Epithelial cell of proximal tubule (primary cell): ENCODE results near the gene NIPAL1. TPM values are rescaled to one million over a fixed set of nuclear protein-coding genes. Genes with fewer than 3 reads are reported as not detected.

ENCODE experiments used
- DNase-seq: peaks from one replicate; pipeline ENCODE4 v3.0.0-alpha.2; 2011; ENCODE audit warnings: low read depth
- H3K4me3 ChIP-seq: 2 replicates; pipeline ENCODE4 v1.5.1; 2011; ENCODE audit warnings: low read depth, mild to moderate bottlenecking, low read length
- CTCF ChIP-seq: conservative IDR thresholded peaks from 2 replicates; pipeline ENCODE4 v1.5.1; 2012; ENCODE audit warnings: low read depth, mild to moderate bottlenecking, low read length
- total RNA-seq: library from RNA; depleted of rRNA; stranded (reverse); fragments of >200 nt; gene quantifications from 2 replicates; pipeline ENCODE4 v1.2.3, GENCODE V29; 2015

NIPAL1 gene
- total RNA-seq, 1 donor from 2014 or later, result 3.9 TPM

- DNase-seq, result no peak
- no peak overlapping the region for H3K4me3 ChIP-seq
- TF ChIP-seq CTCF, result no peak
These were observed 34.5 kb downstream of the NIPAL1 start for GRCh38 chr4:48051078-48051477.

DNA sequence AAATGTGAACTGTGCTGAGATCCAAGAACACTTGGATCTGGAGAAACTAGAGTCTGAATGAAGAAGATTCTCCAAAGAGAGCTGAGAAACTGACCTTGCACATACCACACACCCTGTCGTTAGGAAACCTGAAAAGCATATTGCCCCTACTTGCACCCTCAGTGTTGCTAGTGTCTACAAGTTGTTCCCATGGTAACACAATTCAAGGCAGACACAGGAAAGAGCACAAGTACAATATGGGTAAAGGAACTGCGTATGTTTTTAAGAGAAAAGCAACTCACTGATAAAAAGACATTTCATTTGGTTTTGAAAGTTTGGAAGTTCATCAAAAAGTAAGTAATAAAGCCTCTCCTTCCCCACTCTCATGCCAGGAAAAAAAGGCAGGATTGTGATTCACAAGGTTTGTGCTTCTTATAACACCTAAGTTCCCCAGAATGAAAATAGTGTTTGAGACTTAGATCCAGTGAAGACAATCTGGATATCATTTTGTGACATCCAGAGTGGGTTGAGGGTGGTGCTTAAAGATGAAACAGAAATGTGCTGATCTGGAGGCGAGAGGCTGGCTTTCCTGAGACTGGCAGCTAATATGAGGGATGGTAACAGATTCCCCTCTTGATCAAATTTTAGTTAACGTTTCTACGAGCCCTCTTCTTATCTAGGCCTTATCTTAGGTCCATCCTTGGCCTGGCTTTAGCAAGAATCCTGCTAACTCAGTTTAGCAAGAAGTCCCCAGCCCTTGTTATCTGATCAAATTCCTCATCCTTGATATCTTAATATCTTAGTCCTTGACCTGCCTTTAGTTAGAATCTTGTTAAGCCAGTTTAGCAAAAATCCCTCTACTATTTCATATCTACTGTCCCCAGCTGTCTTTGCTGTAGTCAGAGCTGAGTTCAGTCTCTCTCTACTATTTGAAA is 42.3 kb downstream of the NIPAL1 start:
- no peak overlapping the region for H3K4me3 ChIP-seq
- no peak for DNase-seq
- TF ChIP-seq CTCF, result no peak

DNA sequence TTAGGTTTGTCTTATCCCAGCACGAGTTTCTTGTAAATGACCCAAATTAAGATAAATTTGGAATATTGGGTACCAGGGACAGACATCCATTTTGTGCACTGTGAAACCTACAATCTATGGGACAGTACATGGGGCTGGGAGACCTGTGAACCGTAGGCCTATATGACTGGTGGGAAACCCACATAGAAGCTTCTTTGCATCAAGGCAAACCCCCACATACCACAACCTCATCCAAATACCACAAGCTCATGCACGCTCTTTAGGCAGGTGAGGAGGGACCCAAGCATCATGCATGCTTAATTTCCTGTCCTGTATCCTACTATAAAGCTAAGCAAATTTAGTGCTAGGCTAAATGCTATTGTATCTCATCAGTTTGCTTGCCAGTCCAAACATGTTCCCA is 47.8 kb downstream of the NIPAL1 start:
- no peak for TF ChIP-seq CTCF
- DNase-seq, result no peak

GRCh38 chr4:48065587-48066052 is 49.0 kb downstream of the NIPAL1 start:
- no peak for TF ChIP-seq CTCF
- H3K4me3 ChIP-seq, result no peak overlapping the region
- no peak for DNase-seq

More for the DNA sequence above, 47.8 kb downstream of the NIPAL1 start:
- no peak overlapping the region for H3K4me3 ChIP-seq

- TF ChIP-seq CTCF, result no peak
- no peak for DNase-seq
- no peak overlapping the region for H3K4me3 ChIP-seq
These were observed 51.0 kb downstream of the NIPAL1 start for GRCh38 chr4:48067536-48067935.

- TF ChIP-seq CTCF, result no peak
- DNase-seq, result no peak
- H3K4me3 ChIP-seq, result no peak overlapping the region
These were observed 51.6 kb downstream of the NIPAL1 start for GRCh38 chr4:48068182-48068581.

DNA sequence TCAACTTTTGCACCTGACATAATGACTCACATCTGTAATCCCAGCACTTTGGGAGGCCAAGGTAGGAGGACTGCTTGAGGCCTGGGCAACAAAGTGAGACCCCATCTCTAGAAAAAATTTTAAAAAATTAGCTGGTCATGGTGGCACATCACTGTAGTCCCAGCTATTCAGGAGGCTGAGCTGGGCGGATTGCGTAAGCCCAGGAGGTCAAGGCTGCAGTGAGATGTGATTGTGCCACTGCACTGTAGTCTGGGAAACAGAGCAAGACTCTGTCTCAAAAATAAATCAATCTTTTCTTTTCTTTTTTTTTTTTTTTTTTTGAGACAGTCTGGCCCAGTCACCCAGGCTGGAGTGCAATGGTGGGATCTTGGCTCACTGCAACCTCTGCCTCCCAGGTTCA is 52.5 kb downstream of the NIPAL1 start:
- TF ChIP-seq CTCF, result no peak
- no peak overlapping the region for H3K4me3 ChIP-seq
- no peak for DNase-seq
